KOPT-K1 (cell line): ENCODE results near the gene TREM2.

Experiments used
- H3K27ac ChIP-seq: fragments of 200-600 bp; sonication (generic); 2 replicates; pipeline ENCODE4 v1.5.1; 2016; ENCODE audit warnings: antibody characterized with exemption, mild to moderate bottlenecking, low read depth, low read length; ENCODE audit not compliant: poor library complexity, severe bottlenecking
- H3K36me3 ChIP-seq: fragments of 200-600 bp; sonication (generic); 2 replicates; pipeline ENCODE4 v1.5.1; 2017; ENCODE audit warnings: antibody characterized with exemption, mild to moderate bottlenecking, low read length, moderate library complexity; ENCODE audit not compliant: insufficient read depth
- H3K9me3 ChIP-seq: fragments of 200-600 bp; sonication (generic); 2 replicates; pipeline ENCODE4 v1.5.1; 2017; ENCODE audit warnings: antibody characterized with exemption, low read length, mild to moderate bottlenecking; ENCODE audit not compliant: insufficient read depth, poor library complexity, severe bottlenecking

The TREM2 gene

DNA sequence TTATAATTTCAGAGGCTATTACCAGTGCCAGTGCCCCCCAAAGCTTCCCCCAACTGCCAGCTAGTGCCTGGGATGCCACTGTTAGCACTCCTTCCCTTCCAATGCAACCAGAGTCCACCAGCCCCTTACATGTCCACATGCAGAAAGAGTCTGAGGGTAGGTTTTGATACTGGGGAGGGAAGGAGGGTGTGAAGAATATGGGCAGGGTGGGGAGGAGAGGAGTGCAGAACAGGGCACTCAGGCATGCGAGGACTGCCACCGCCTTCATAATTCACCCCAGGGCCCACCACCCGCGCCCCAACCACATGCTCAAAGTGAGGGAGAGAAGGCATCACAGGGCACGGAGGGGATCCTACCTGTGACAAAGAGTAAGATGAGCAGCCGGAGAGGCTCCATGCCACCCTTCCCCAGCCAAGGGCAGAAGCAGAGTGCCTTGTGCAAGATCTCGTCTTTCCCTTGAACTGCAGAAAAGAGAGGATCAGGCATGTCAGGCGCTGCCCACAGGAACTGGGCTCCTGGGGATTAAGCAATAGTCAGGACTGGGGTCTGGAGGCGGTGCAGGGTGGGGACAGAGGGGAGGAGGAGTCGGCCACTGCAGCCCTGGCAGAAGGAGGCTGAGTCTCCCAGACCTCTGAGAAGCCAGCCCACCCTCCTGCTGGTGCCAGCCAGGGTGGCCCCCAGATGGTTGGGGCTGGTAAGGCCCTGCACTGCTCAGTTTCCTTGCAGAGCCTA, at the start of gene TREM2:
Gene TREM2, minus strand, starts transcription at position 430 of the 732 bp plus-strand sequence. Its CDS starts 34 bp downstream, at position 396.
- Histone ChIP-seq H3K9me3 (no peaks in the 10 kb centered on the region), H3K36me3 (no peaks in the 10 kb centered on the region), H3K27ac (no peak within 1 kb of the TSS)

- Histone ChIP-seq H3K27ac (no peak overlapping the region), H3K9me3 (peaks cover 13% of the 10 kb centered on the region), H3K36me3 (no peaks in the 10 kb centered on the region)
Measured at GRCh38 chr6:41209547-41210320, 46.8 kb upstream of the TREM2 start.

GRCh38 chr6:41208439-41209106, 45.7 kb upstream of the TREM2 start:
- Histone ChIP-seq H3K36me3 (no peaks in the 10 kb centered on the region), H3K9me3 (peaks cover 4% of the 10 kb centered on the region), H3K27ac (no peak overlapping the region)

DNA sequence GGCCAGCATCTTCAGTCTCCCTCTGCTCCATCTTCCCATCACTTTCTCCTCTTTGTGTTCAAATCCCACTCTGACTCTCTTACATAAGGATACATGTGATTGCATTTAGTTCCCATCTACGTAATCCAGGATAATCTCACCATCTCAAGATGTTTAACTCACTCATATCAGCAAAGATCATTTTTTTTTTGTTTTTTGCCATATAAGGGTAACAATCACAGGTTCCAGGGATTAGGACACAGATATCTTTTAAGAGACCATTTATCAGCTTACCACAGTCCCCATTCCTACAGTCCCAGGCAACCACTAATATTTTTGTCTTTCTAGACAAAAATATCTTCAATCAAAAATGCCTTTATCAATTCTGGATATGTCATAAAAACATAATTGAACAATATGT, 41.2 kb upstream of the TREM2 start:
- peaks cover 4% of the 10 kb centered on the region for H3K9me3 ChIP-seq
- H3K27ac ChIP-seq, result no peak overlapping the region
- no peaks in the 10 kb centered on the region for H3K36me3 ChIP-seq

- H3K9me3 ChIP-seq, result no peaks in the 10 kb centered on the region
- peaks cover 15% of the 10 kb centered on the region; the same call in 1 of the 2 replicates for H3K36me3 ChIP-seq
- H3K27ac ChIP-seq, result peak overlapping the region; percentile 91
Measured at GRCh38 chr6:41201764-41202173, 38.9 kb upstream of the TREM2 start.

DNA sequence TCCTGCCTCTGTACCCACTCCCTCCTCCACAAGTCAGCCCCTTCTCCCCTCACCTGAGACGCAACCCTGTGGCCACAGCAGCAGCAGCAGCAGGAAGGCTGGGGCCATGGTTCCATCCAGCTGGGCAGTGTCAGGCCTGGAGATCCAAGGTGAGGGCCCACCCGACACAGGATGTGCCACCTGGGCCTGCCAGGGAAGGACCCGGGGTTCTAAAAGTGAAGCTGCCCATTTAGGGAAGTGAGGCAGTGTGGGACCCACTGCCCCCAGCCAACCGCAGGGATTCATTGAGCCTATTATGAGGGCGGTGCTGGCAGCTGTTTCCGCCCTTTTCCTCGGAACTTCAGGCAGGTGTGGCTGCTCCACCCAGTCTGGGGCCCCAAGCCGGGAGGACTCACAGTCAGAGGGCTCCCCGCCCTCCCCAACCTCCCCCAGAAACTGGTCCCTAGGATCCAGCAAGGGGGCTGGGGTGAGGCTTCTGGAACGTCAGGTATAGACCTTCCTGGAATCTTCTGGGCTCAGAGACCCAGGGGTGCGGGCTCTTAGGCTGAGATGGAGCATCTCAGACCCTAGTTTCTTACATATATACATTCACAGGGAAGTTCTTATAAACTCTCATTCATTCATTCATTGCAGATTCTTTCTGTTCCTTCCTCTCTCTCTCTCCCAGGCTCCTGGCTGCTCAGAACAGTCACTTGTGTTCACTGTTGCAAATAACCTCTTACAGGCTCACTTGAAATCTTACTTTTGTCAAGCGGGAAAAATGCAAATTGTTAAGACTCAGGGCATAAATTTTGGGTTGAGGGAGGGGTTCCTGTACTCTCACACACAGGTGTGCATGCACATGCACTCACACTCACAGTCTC, 38.2 kb upstream of the TREM2 start, which contains the start of gene TREML2:
Gene TREML2, minus strand, starts transcription at position 249 of the 863 bp plus-strand sequence. Its CDS starts 141 bp downstream, at position 108.
- Histone ChIP-seq H3K9me3 (no peaks in the 10 kb centered on the region), H3K27ac (peak within 1 kb of the TSS; percentile 91), H3K36me3 (peaks cover 21% of the 10 kb centered on the region; the same call in 1 of the 2 replicates)

GRCh38 chr6:41200296-41200900, 37.5 kb upstream of the TREM2 start:
- no peaks in the 10 kb centered on the region for H3K9me3 ChIP-seq
- peaks cover 24% of the 10 kb centered on the region for H3K36me3 ChIP-seq
- H3K27ac ChIP-seq, result peak overlapping the region; percentile 91

- Histone ChIP-seq H3K27ac (peak overlapping the region; percentile 91), H3K36me3 (peaks cover 31% of the 10 kb centered on the region), H3K9me3 (no peaks in the 10 kb centered on the region)
Measured at GRCh38 chr6:41199552-41200246, 36.8 kb upstream of the TREM2 start.

- Histone ChIP-seq H3K36me3 (peaks cover 47% of the 10 kb centered on the region), H3K27ac (no peak overlapping the region), H3K9me3 (no peaks in the 10 kb centered on the region)
Measured at GRCh38 chr6:41197234-41197633, 34.3 kb upstream of the TREM2 start.

GRCh38 chr6:41194386-41194785, 31.5 kb upstream of the TREM2 start:
- Histone ChIP-seq H3K9me3 (peaks cover 15% of the 10 kb centered on the region), H3K27ac (no peak overlapping the region), H3K36me3 (peaks cover 64% of the 10 kb centered on the region)

GRCh38 chr6:41193884-41194283, 31.0 kb upstream of the TREM2 start:
- H3K9me3 ChIP-seq, result peaks cover 18% of the 10 kb centered on the region
- H3K36me3 ChIP-seq, result peaks cover 64% of the 10 kb centered on the region
- no peak overlapping the region for H3K27ac ChIP-seq

GRCh38 chr6:41193171-41193734, 30.3 kb upstream of the TREM2 start:
- Histone ChIP-seq H3K27ac (no peak overlapping the region), H3K9me3 (peaks cover 18% of the 10 kb centered on the region), H3K36me3 (peaks cover 63% of the 10 kb centered on the region)

GRCh38 chr6:41191569-41191968, 28.7 kb upstream of the TREM2 start:
- H3K9me3 ChIP-seq, result peaks cover 18% of the 10 kb centered on the region
- no peak overlapping the region for H3K27ac ChIP-seq
- peaks cover 47% of the 10 kb centered on the region for H3K36me3 ChIP-seq
